GM12875 (cell line): ENCODE results near the gene KIF1A.

Experiments used
- H3K4me3 ChIP-seq: one replicate; pipeline ENCODE4 v1.5.1; 2011; ENCODE audit warnings: low read depth, low read length, control low read depth
- CTCF ChIP-seq: IDR thresholded peaks from 2 replicates; pipeline ENCODE4 v1.5.1; 2011; ENCODE audit warnings: low read depth, mild to moderate bottlenecking, control low read depth, inconsistent platforms, low read length, moderate library complexity, borderline replicate concordance; ENCODE audit not compliant: insufficient read depth

Gene KIF1A

DNA sequence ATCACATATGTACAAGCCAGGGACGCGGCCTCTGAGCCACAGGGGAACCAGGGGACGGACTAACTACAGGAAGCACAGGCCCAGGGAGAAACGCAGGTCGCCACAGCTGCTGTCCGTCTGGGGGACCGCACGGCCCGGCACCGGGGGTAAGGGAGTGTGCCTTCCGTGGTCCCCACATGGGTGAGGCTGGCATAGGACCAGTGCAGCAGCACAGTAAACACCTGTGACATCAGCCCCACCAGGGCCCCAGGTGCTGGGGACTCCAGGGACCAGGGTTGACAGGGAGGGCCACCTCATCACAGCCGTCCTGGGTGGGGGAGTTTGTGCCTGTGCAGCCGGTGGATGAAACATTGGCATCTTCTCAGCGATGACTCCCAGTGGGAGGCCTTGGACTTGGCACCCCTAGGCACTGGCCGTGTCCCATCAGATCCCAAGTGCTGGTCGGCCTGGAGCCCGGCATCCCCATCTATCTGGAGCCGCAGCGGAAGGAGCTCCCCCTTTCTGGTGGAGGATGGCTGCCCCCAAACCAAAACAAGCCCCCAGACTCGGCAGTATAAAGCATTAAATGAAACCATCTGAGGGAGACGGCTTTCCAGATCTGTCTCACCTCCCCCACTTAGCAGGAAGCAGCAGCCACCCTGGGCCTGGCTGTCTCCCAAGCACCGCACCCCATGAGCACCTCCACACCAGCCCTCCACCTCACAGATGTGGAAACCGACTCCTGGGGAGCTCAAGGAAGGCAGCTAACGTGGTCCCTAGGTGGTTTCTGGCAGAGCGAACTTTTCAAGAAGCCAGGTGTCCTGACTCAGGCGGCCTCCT lies 105.9 kb downstream of the KIF1A start:
- no peak for TF ChIP-seq CTCF

GRCh38 chr2:240713071-240713927 lies 106.7 kb downstream of the KIF1A start:
- TF ChIP-seq CTCF = no peak
- no peak overlapping the region for H3K4me3 ChIP-seq

More for the DNA sequence above, 105.9 kb downstream of the KIF1A start:
- no peak overlapping the region for H3K4me3 ChIP-seq

DNA sequence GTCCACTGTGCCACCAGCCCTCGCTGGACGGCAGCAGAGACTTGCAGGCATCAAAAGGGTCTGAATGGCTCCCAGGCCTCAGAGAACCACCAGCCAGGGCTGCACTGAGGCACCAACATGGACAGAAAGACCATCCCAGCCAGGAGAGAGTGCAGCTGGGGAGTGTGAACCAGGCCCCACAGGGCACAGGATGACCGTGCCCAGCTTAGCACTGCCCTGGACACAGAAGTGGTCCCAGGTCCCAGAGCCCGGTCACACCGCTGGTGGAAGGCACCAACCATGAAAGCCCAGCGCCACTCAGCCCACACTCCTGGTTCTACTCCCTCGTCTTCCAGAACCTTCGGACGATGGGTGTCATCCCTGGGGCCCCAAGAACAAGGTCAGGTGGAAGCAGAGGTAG lies 107.9 kb downstream of the KIF1A start:
- TF ChIP-seq CTCF = no peak
- H3K4me3 ChIP-seq = no peak overlapping the region

GRCh38 chr2:240711701-240712100 lies 108.3 kb downstream of the KIF1A start:
- TF ChIP-seq CTCF = no peak
- H3K4me3 ChIP-seq = no peak overlapping the region

DNA sequence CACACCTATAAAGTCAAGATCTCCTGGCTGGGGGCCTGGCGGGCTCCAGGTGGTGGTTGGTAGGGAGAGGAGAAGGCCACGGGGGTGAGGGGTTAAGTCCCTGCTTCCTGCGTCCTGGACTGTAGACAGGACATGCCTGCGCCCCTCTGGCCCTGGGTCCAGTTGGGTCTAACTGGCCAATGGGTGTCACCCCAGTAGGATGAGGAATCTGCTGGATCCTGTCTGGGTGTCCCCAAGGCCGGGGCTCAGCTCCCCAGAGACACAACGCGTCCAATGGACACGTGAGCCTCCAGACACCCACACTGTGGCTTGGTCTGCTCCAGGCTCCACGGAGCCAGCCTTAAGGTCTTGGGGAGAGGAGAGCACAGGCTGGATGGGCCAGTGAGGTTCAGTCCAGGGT lies 108.7 kb downstream of the KIF1A start:
- TF ChIP-seq CTCF = no peak

GRCh38 chr2:240708457-240708856 lies 111.6 kb downstream of the KIF1A start:
- TF ChIP-seq CTCF = no peak
- H3K4me3 ChIP-seq = no peak overlapping the region

More for the DNA sequence above, 108.7 kb downstream of the KIF1A start:
- no peak overlapping the region for H3K4me3 ChIP-seq

DNA sequence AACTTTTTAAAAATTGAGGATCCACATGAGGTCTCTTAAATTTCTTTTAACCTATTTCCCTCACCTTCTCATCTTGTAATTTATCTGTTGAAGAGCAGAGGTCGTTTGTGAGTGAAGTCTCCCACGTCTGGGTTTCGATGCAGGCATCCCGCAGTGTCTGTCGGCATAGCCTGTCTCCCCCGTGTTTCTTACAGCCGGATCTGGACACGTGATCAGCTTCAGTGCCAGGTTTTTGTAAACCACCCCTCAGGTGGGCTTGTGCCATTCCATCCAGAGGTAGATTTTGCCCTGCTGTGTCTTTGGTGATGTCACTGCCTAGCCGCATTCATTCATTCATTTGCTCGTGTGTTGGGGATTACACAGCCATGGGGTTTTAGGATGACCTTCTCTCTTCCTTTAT lies 112.2 kb downstream of the KIF1A start:
- no peak for TF ChIP-seq CTCF
- no peak overlapping the region for H3K4me3 ChIP-seq
